Rectal smooth muscle tissue (tissue), 1 donor: ENCODE results near the gene ACOT7.
"Not testable (repeated sequence)": the region's sequence is repeated elsewhere in the genome, so short reads cannot be mapped to it uniquely, and the experiment has no call there.

ENCODE experiments used
- H3K27ac ChIP-seq: one replicate; pipeline ENCODE4 v1.7.0; 2013; ENCODE audit warnings: low read depth, low read length, inconsistent platforms
- H3K27me3 ChIP-seq: one replicate; pipeline ENCODE4 v1.7.0; 2013; ENCODE audit warnings: low read length; ENCODE audit not compliant: control insufficient read depth, insufficient read depth
- H3K36me3 ChIP-seq: one replicate; pipeline ENCODE4 v1.7.0; 2013; ENCODE audit warnings: low read length; ENCODE audit not compliant: control insufficient read depth, insufficient read depth
- H3K4me1 ChIP-seq: one replicate; pipeline ENCODE4 v1.7.0; 2013; ENCODE audit warnings: low read length; ENCODE audit not compliant: control insufficient read depth, insufficient read depth
- H3K4me3 ChIP-seq: one replicate; pipeline ENCODE4 v1.7.0; 2013; ENCODE audit warnings: low read length
- H3K9ac ChIP-seq: one replicate; pipeline ENCODE4 v1.7.0; 2013; ENCODE audit warnings: low read length

The ACOT7 gene

GRCh38 chr1:6401673-6402072 lies 8.1 kb upstream of the ACOT7 start:
- Histone ChIP-seq H3K4me3 (no peak overlapping the region), H3K4me1 (no peaks in the 10 kb centered on the region), H3K27me3 (no peaks in the 10 kb centered on the region), H3K27ac (no peak overlapping the region), H3K9ac (no peak overlapping the region), H3K36me3 (no peaks in the 10 kb centered on the region)

- Histone ChIP-seq H3K36me3 (no peaks in the 10 kb centered on the region), H3K27ac (no peak overlapping the region), H3K4me3 (no peak overlapping the region), H3K27me3 (no peaks in the 10 kb centered on the region), H3K9ac (no peak overlapping the region), H3K4me1 (peaks cover under 1% of the 10 kb centered on the region)
Observed at GRCh38 chr1:6399294-6399693, 5.7 kb upstream of the ACOT7 start.

GRCh38 chr1:6397844-6398441 lies 4.4 kb upstream of the ACOT7 start:
- H3K27ac ChIP-seq = no peak overlapping the region
- no peak overlapping the region for H3K4me3 ChIP-seq
- no peaks in the 10 kb centered on the region for H3K36me3 ChIP-seq
- H3K27me3 ChIP-seq = no peaks in the 10 kb centered on the region
- no peak overlapping the region for H3K9ac ChIP-seq
- peaks cover 4% of the 10 kb centered on the region for H3K4me1 ChIP-seq

GRCh38 chr1:6396998-6397397 lies 3.4 kb upstream of the ACOT7 start:
- Histone ChIP-seq H3K27ac (no peak overlapping the region), H3K4me3 (no peak overlapping the region), H3K36me3 (no peaks in the 10 kb centered on the region), H3K9ac (no peak overlapping the region), H3K27me3 (no peaks in the 10 kb centered on the region), H3K4me1 (peaks cover 12% of the 10 kb centered on the region)

GRCh38 chr1:6395781-6396244 lies 2.2 kb upstream of the ACOT7 start:
- not testable (repeated sequence) for H3K4me3 ChIP-seq, H3K36me3 ChIP-seq, H3K27me3 ChIP-seq, H3K27ac ChIP-seq, H3K9ac ChIP-seq
- peaks cover 12% of the 10 kb centered on the region for H3K4me1 ChIP-seq

GRCh38 chr1:6395130-6395529 lies 1.6 kb upstream of the ACOT7 start:
- not testable (repeated sequence) for H3K4me3 ChIP-seq, H3K27me3 ChIP-seq, H3K36me3 ChIP-seq, H3K9ac ChIP-seq, H3K27ac ChIP-seq
- peaks cover 12% of the 10 kb centered on the region for H3K4me1 ChIP-seq

- Histone ChIP-seq H3K4me1 (peaks cover 12% of the 10 kb centered on the region), H3K27ac (peak overlapping the region; percentile 10), H3K36me3 (no peaks in the 10 kb centered on the region), H3K27me3 (no peaks in the 10 kb centered on the region), H3K9ac (no peak overlapping the region), H3K4me3 (peak overlapping the region; percentile 52)
Observed at GRCh38 chr1:6392809-6393399, 663 bp downstream of the ACOT7 start.

- peak overlapping the region; percentile 52 for H3K4me3 ChIP-seq
- no peaks in the 10 kb centered on the region for H3K36me3 ChIP-seq
- H3K4me1 ChIP-seq = peaks cover 12% of the 10 kb centered on the region
- H3K27ac ChIP-seq = no peak overlapping the region
- H3K9ac ChIP-seq = no peak overlapping the region
- no peaks in the 10 kb centered on the region for H3K27me3 ChIP-seq
Observed at GRCh38 chr1:6391951-6392808, 1.4 kb downstream of the ACOT7 start.

- Histone ChIP-seq H3K4me1 (peaks cover 22% of the 10 kb centered on the region), H3K9ac (no peak overlapping the region), H3K36me3 (no peaks in the 10 kb centered on the region), H3K27ac (no peak overlapping the region), H3K4me3 (no peak overlapping the region), H3K27me3 (no peaks in the 10 kb centered on the region)
Observed at GRCh38 chr1:6389971-6390370, 3.6 kb downstream of the ACOT7 start.

- H3K27ac ChIP-seq = peak overlapping the region; percentile 97
- no peak overlapping the region for H3K4me3 ChIP-seq
- peaks cover 10% of the 10 kb centered on the region for H3K4me1 ChIP-seq
- no peak overlapping the region for H3K9ac ChIP-seq
- no peaks in the 10 kb centered on the region for H3K36me3 ChIP-seq
- H3K27me3 ChIP-seq = no peaks in the 10 kb centered on the region
Observed at GRCh38 chr1:6386371-6386949, 7.1 kb downstream of the ACOT7 start.

- H3K36me3 ChIP-seq = no peaks in the 10 kb centered on the region
- peaks cover 10% of the 10 kb centered on the region for H3K4me1 ChIP-seq
- peak overlapping the region; percentile 97 for H3K27ac ChIP-seq
- no peak overlapping the region for H3K9ac ChIP-seq
- H3K4me3 ChIP-seq = peak overlapping the region; percentile 32
- H3K27me3 ChIP-seq = no peaks in the 10 kb centered on the region
Observed at GRCh38 chr1:6385488-6386191, 7.9 kb downstream of the ACOT7 start.

- Histone ChIP-seq H3K27me3 (no peaks in the 10 kb centered on the region), H3K4me1 (peaks cover 10% of the 10 kb centered on the region), H3K9ac (no peak overlapping the region), H3K36me3 (no peaks in the 10 kb centered on the region), H3K4me3 (peak overlapping the region; percentile 32), H3K27ac (peak overlapping the region; percentile 97)
Observed at GRCh38 chr1:6384962-6385361, 8.6 kb downstream of the ACOT7 start.
